Measurements from ENCODE around the gene INSL4.

The INSL4 gene

DNA sequence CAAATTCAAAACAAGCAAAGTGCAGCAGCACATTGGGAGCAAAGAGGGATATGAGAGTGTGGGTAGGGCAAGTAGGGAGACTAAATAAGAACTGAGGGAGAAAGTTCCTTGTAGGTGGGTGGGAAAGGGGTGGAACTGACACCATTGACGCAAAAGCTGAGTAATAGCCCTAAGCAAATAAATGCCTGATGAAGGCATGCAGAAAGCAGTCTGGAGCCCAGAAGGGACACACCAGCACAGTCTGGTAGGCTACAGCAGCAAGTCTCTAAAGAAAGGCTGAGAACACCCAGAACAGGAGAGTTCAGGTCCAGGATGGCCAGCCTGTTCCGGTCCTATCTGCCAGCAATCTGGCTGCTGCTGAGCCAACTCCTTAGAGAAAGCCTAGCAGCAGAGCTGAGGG, at the start of gene INSL4:
INSL4 (plus strand) TSS at position 208 of the 400 bp plus-strand sequence; CDS start at position 313, 105 bp downstream.
- Mint-ChIP-seq H3K9me3 (ENCODE audit: low read depth) (no peaks in the 10 kb centered on the region), H3K27me3 (no peaks in the 10 kb centered on the region), H3K4me3 (no peak within 1 kb of the TSS), H3K4me1 (ENCODE audit: low read depth) (no peaks in the 10 kb centered on the region), H3K27ac (no peak within 1 kb of the TSS), H3K36me3 (no peaks in the 10 kb centered on the region)

DNA sequence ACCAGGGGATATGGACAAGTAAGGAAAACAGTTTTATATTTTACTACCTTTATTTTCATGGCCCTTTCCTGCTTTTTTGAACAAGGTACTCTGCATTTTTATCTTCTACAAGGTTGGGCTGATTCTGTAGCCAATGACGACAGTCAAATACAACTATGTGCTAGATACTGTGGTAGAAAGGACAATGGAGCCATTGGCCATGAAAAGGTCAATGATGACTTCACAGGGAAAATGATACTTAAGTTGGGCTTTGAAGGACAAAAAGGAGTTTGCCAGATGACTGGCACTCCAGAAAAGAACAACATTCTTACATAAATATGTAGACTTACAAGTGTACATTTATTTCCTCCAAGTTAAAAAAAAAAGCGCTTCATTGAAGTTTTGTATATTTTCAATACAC, 46.4 kb upstream of the INSL4 start:
- H3K4me1 Mint-ChIP-seq (ENCODE audit: low read depth) = peaks cover 12% of the 10 kb centered on the region

DNA sequence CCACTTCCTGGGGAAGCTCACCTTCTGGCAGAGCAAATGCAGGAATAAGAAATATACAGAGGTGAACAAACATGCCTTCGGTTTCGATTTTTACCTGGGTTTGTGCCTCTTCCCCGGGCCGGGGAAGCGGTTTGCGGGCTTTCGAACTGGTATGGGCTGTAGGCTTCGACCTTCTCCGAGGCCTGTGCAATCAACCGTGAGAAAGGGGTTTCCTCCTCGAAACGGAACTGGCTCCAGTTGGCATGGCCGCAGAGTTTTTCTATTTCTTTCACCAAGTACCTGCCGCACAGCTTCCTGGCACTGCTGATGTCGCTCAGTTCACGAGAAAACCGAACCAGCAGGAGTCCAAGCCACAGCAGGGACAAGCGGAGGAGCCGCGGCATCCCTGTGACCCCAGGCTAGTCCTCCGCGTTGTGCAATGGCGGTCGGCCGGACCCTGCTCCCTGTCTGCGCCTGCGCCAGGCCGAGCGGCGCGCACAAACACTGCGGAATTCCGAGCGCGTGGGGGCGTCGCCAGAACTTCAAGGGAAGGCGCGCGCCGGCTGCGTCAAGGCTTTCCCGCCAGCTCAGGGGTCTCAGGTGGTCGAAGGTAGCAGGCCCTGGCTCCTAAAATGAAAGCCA, 45.9 kb upstream of the INSL4 start, which contains the start of gene INSL6:
INSL6 (minus strand) TSS at position 420 of the 621 bp plus-strand sequence; CDS start at position 383, 37 bp downstream.
- H3K27me3 Mint-ChIP-seq = no peaks in the 10 kb centered on the region
- no peaks in the 10 kb centered on the region for H3K9me3 Mint-ChIP-seq (ENCODE audit: low read depth)
- peaks cover 12% of the 10 kb centered on the region for H3K4me1 Mint-ChIP-seq (ENCODE audit: low read depth)
- no peaks in the 10 kb centered on the region for H3K36me3 Mint-ChIP-seq
- H3K27ac Mint-ChIP-seq = no peak within 1 kb of the TSS
- no peak within 1 kb of the TSS for H3K4me3 Mint-ChIP-seq

More for the DNA sequence above, 46.4 kb upstream of the INSL4 start:
- Mint-ChIP-seq H3K9me3 (ENCODE audit: low read depth) (no peaks in the 10 kb centered on the region), H3K36me3 (no peaks in the 10 kb centered on the region), H3K27ac (no peak overlapping the region), H3K27me3 (no peaks in the 10 kb centered on the region), H3K4me3 (no peak overlapping the region)

DNA sequence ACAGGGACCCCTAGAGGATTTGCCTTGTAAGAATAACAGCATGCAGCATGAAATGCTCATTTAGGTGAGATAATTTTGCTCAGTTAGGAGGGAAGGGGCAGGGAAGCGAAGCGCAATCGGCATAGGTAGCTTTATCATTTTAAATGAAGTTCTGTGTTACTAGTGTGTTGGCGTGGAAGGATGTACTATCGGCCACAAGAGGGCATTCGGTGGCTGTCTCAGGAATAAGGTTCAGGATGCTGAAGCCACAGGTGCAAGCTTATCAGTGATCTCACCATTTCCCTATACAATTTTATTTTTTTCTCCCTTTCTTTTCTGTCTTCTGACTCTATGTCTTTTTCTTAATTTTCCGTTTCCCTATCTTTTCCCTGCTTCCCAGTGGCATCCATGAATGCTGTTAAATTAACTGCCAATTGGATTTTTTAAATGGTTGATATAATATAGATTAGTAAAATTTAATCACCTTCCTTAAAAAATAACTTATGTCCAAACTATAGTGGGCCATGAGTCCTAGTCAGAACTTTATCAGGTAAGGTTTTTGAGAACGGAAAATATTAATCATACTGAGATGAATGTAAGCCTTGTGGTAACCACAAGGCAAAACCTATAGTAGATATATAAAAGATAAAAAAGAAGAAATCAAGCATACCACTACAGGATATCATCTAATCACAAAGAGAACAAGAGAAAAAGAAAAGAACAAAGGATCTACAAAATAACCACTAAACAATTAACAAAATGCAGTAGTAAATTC, 44.6 kb upstream of the INSL4 start:
- no peak overlapping the region for H3K4me3 Mint-ChIP-seq

DNA sequence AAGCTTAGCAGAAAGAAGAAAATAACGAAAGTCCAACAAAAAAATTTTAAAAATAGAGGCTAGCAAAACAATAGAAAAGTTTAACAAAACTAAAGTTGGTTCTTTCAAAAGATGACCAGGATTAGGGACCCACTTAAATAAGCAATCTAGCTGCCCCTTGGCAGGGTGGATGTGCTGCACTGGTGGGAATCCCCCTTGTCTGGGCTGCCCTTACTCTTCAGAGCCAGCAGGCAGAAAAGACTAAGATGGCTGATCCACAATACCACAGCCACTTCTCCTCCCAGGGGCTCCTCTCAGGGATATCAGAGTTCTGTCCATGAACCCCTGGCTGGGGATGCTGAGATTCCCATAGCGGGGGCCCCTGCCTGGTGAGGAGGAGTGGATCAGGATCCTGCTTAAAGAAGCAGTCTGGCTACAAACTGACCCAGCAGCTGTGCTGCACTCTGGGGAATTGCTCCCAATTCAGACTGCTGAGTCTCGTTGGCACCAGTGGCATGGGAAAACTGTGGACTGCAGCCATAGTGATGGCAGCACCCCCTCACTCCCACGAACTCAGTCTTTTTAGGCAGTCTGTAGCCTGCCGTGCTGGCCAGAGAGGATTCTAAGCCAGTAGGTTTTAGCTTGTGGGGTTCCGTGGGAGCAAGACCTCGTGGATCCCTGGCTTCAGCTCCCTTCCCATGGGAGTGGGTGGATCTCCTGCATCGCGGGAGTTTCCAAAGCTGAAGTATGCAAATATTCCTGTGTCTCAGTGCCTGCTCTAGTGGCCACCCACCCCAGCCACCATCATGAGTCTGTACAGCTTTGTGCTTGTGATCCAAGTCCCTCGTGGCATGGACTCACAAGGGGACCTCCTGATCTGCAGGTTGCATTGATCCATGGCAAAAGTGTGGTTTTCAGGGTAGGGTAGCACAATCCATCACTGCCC, 42.9 kb upstream of the INSL4 start:
- no peaks in the 10 kb centered on the region for H3K36me3 Mint-ChIP-seq
- H3K9me3 Mint-ChIP-seq (ENCODE audit: low read depth) = no peaks in the 10 kb centered on the region
- no peak overlapping the region for H3K4me3 Mint-ChIP-seq
- peaks cover 12% of the 10 kb centered on the region for H3K4me1 Mint-ChIP-seq (ENCODE audit: low read depth)
- H3K27ac Mint-ChIP-seq = no peak overlapping the region
- no peaks in the 10 kb centered on the region for H3K27me3 Mint-ChIP-seq

More for the DNA sequence above, 44.6 kb upstream of the INSL4 start:
- Mint-ChIP-seq H3K27me3 (no peaks in the 10 kb centered on the region), H3K27ac (peak overlapping the region; percentile 28), H3K4me1 (ENCODE audit: low read depth) (peaks cover 12% of the 10 kb centered on the region), H3K9me3 (ENCODE audit: low read depth) (no peaks in the 10 kb centered on the region), H3K36me3 (no peaks in the 10 kb centered on the region)

DNA sequence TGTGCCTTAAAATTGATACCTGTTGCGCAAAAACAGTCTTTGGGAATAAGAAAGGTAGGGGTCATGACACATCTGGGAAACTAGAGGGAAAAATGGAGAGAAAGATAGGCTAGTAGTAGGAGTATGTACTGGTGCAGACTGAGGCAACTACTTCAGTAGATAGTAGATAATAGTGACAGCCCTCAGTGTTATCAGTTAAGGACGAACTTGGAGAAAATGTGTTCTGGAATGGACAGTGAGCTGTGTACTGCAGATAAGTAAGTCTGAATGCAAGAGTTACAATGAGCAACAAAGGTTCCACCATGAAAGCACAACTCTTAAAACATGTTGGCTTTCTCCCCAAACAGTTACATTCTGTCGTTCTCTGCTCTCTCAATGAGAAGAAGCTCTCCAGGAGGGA, 39.2 kb upstream of the INSL4 start:
- H3K36me3 Mint-ChIP-seq = no peaks in the 10 kb centered on the region
- H3K4me1 Mint-ChIP-seq (ENCODE audit: low read depth) = peaks cover 2% of the 10 kb centered on the region
- H3K4me3 Mint-ChIP-seq = no peak overlapping the region
- H3K27ac Mint-ChIP-seq = no peak overlapping the region
- peaks cover under 1% of the 10 kb centered on the region for H3K27me3 Mint-ChIP-seq
- no peaks in the 10 kb centered on the region for H3K9me3 Mint-ChIP-seq (ENCODE audit: low read depth)

DNA sequence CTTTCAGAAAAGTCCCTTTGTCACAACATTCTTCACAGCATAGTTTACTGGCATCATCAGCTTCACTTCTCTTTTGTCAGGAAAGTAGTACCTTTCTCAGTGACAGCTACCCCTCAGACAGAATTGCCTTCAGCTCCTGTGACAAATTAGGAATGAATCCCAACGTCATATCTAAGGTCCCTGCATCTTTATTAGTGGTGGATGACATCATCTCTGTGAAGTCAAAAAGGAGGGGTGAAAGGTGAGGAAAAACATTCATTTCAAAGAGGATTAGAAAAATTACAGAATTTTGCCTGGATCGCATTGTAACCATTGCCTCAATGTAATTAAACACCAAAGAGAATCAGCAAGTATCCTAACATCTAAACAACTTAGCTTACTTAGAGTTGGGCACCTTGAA, 37.9 kb upstream of the INSL4 start:
- H3K4me1 Mint-ChIP-seq (ENCODE audit: low read depth) = no peaks in the 10 kb centered on the region
- H3K27me3 Mint-ChIP-seq = peaks cover 1% of the 10 kb centered on the region
- no peak overlapping the region for H3K27ac Mint-ChIP-seq
- peaks cover 4% of the 10 kb centered on the region for H3K9me3 Mint-ChIP-seq (ENCODE audit: low read depth)
- no peak overlapping the region for H3K4me3 Mint-ChIP-seq
- H3K36me3 Mint-ChIP-seq = peaks cover 4% of the 10 kb centered on the region

DNA sequence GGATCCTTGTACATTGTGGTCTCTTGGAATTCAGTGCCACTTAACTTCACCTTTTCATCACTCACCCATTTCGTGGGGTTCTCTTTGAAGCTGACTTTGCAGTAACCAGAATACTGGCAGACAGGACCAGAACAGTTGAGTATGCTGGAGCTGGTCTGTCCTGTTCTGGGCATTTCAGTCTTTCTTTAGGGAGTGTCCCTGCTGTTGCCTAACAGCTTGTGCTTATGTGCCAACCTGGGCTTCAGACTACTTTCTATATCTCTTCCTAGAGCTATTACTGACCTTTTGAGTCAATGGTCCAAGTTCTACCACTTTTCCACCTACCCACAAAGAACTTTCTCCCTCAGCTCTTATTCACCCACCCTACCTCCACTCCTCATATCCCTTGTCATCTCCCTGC, 35.8 kb upstream of the INSL4 start:
- Mint-ChIP-seq H3K4me1 (ENCODE audit: low read depth) (no peaks in the 10 kb centered on the region), H3K36me3 (peaks cover 6% of the 10 kb centered on the region), H3K27me3 (peaks cover 5% of the 10 kb centered on the region), H3K27ac (no peak overlapping the region), H3K9me3 (ENCODE audit: low read depth) (peaks cover 5% of the 10 kb centered on the region), H3K4me3 (no peak overlapping the region)

DNA sequence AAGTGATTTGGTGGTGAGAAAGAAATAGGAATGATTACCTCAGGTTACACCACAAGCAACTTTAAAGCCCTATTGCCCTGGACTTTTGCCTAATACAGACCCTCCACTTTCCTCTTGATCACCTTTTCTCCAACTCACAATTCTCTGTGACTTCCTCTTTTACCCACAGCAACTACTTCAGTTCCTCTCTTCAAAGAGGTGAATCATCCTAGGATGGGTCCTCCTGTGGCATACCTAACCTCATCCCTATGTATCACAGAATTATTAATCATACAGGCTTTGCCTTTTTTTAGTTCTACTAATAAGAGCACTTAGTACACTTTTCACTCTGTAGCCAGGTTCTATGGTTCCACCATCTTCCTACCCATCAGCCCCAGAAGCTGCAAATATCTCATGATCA, 26.1 kb upstream of the INSL4 start:
- Mint-ChIP-seq H3K9me3 (ENCODE audit: low read depth) (peaks cover 8% of the 10 kb centered on the region), H3K36me3 (peaks cover 7% of the 10 kb centered on the region), H3K27ac (no peak overlapping the region), H3K4me3 (no peak overlapping the region), H3K27me3 (peaks cover 5% of the 10 kb centered on the region), H3K4me1 (ENCODE audit: low read depth) (peaks cover 10% of the 10 kb centered on the region)

DNA sequence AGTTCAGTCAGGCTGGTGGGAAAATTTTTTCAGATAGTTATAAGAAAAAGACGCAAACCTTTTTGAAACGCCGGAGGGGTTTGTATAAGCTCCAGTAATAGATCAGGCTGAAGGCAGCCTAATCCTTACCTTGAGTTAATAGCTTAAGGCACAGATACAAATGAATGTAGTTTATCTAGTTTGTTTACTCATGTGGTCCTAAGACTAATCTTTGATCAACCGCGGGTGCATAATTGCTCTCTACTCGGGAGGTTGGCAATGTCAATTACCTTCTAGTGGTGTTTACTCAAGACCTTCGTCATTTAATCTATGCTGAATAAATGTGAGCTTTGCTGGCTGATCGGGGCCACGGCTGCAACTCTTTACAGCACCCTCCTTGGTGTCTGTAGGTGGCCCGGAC, 665 bp upstream of the INSL4 start:
- H3K36me3 Mint-ChIP-seq = no peaks in the 10 kb centered on the region
- H3K4me3 Mint-ChIP-seq = no peak overlapping the region
- H3K27ac Mint-ChIP-seq = no peak overlapping the region
- H3K27me3 Mint-ChIP-seq = no peaks in the 10 kb centered on the region
- no peaks in the 10 kb centered on the region for H3K9me3 Mint-ChIP-seq (ENCODE audit: low read depth)
- H3K4me1 Mint-ChIP-seq (ENCODE audit: low read depth) = no peaks in the 10 kb centered on the region

DNA sequence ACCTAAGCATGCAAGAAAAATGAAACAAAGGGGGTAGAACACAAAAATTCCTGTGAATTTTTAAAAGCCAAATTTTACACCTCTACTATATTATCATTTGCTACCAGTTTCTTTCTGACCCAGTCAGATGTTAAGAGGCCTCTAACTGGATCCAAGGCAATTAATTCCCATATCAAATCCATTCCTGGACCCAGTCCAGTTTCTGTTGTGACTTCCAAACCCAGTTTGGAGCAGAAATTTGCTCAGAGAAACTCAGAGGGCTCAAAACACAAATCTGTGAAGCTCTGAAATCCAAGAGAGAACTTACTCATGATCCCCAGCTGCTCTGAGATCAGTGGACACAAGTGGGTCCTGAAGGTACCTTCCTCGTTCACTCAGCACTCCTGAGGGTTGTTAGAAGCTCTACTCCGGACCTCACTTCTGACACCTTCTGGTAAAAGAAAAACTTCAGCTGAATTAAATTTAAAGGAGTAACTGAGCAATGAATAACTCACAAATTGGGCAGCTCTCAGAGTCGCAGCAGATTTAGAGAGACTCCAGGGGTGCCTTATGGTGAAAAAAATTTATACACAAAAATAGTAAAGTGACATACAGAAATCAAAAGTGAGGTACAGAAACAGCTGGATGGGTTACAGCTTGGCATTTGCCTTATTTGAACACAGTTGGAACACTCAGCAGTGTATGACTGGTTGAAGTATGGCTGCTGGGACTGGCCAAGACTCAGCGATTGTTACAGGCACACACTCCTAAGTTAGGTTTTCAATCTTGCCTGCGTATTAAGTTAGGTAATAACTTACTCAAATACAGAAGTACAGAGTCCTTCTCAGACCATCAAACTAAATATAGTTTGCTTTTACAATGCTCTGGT, 32.4 kb downstream of the INSL4 start:
- H3K4me3 Mint-ChIP-seq = no peak overlapping the region
- H3K27ac Mint-ChIP-seq = no peak overlapping the region
- H3K27me3 Mint-ChIP-seq = no peaks in the 10 kb centered on the region
- H3K9me3 Mint-ChIP-seq (ENCODE audit: low read depth) = no peaks in the 10 kb centered on the region
- H3K4me1 Mint-ChIP-seq (ENCODE audit: low read depth) = peaks cover 18% of the 10 kb centered on the region
- no peaks in the 10 kb centered on the region for H3K36me3 Mint-ChIP-seq

DNA sequence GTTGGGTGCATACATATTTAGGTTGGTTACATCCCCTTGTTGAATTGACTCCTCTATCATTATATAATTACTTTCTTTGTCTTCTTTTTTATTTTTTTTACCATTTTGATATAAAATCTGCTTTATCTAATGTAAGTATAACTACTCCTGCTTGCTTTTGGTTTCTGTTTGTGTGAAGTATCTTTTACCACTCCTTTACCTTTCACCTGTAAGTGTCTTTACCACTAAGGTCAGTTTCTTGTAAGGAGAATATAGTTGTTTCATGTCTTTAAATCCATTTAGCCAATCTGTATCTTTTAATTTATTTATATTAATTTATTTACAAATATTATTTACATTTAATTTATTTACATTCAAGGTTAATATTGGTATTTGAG, 33.0 kb downstream of the INSL4 start:
- Mint-ChIP-seq H3K4me1 (ENCODE audit: low read depth) (peaks cover 18% of the 10 kb centered on the region), H3K27ac (no peak overlapping the region), H3K36me3 (no peaks in the 10 kb centered on the region), H3K9me3 (ENCODE audit: low read depth) (no peaks in the 10 kb centered on the region), H3K4me3 (no peak overlapping the region), H3K27me3 (peaks cover under 1% of the 10 kb centered on the region)

DNA sequence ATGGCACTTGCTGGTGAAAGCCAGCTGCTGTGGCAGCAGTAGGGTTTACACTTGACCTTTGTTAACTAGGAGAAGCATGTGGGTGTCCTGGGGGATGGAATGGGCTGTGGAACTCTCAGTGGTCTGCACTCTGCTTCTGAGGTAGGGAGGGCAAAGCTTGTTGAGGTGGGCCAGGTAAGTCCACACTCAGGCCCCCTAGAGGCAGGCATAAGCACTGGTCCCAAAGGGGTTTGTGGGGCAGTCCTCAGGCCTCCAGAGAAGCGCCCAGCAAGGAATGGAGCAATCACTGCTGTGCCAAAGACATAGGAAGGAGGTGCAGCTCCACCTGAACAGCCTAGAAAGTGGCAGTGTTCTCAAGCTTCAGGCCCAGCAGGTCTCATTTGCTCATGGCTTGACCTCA, 34.7 kb downstream of the INSL4 start:
- H3K9me3 Mint-ChIP-seq (ENCODE audit: low read depth) = no peaks in the 10 kb centered on the region
- no peak overlapping the region for H3K27ac Mint-ChIP-seq
- peaks cover 1% of the 10 kb centered on the region for H3K27me3 Mint-ChIP-seq
- H3K4me1 Mint-ChIP-seq (ENCODE audit: low read depth) = peaks cover 18% of the 10 kb centered on the region
- no peak overlapping the region for H3K4me3 Mint-ChIP-seq
- no peaks in the 10 kb centered on the region for H3K36me3 Mint-ChIP-seq

DNA sequence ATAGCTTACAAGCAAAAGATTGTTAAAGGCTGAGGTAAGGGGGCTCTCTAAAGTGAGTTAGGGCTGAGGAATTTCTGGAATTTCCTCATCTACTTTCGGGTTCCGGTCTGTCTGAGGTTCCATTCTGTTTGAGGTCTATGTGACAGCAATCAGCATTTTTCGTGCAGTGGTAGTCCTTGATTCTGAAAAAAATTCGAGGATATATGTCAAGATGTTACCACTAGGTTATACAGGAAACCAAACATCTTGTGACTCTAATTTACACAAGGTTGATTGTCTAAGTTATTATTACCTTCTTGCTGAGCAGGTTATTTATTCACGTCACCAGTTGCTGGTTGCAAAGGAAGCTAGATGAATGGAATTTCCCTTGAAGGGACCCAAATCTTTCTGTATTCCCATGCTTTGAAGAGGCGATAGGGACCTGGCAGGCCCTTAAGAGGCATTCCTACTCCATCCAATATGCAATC, 38.1 kb downstream of the INSL4 start:
- Mint-ChIP-seq H3K4me1 (ENCODE audit: low read depth) (peaks cover 8% of the 10 kb centered on the region), H3K9me3 (ENCODE audit: low read depth) (no peaks in the 10 kb centered on the region), H3K36me3 (no peaks in the 10 kb centered on the region), H3K27me3 (peaks cover 1% of the 10 kb centered on the region), H3K4me3 (no peak overlapping the region), H3K27ac (no peak overlapping the region)

Data from activated naive CD8-positive, alpha-beta T cell (primary cell).